Esophagus muscularis mucosa (tissue), 4 donors: Measurements from ENCODE around the gene DIP2A. TPM values are rescaled to one million over a fixed set of nuclear protein-coding genes. Genes with fewer than 3 reads are reported as not detected.

Experiments
- DNase-seq: peaks from one replicate; pipeline ENCODE4 v3.0.0-alpha.2; 2017; ENCODE audit errors: extremely low spot score
- H3K27ac ChIP-seq, 4 donors: fragments of 200-600 bp; sonication (generic); replicated peaks in 1 of 4; 1 replicate in 3 of 4; 2 replicates in 1 of 4; pipeline ENCODE4 v1.5.1; 2016 to 2019; ENCODE audit warnings: mild to moderate bottlenecking in 1 of 4
- H3K27me3 ChIP-seq, 4 donors: fragments of 200-600 bp; sonication (generic); one replicate each; pipeline versions ENCODE4 v1.5.1 to v1.6.0; 2016 to 2019
- H3K36me3 ChIP-seq, 4 donors: fragments of 200-600 bp; sonication (generic); one replicate each; pipeline ENCODE4 v1.5.1; 2016 to 2019
- H3K4me1 ChIP-seq, 4 donors: fragments of 200-600 bp; sonication (generic); one replicate each; pipeline ENCODE4 v1.5.1; 2016 to 2019
- H3K4me3 ChIP-seq, 4 donors: fragments of 200-600 bp; sonication (generic); 1 replicate in 2 of 4; 2 replicates in 2 of 4; pipeline ENCODE4 v1.5.1; 2016 to 2019; ENCODE audit warnings: mild to moderate bottlenecking in 4 of 4, moderate library complexity in 1 of 4
- H3K9me3 ChIP-seq, 4 donors: fragments of 200-600 bp; sonication (generic); 1 replicate in 3 of 4; 2 replicates in 1 of 4; pipeline ENCODE4 v1.5.1; 2016 to 2019
- CTCF ChIP-seq, 3 experiments: fragments of 200-600 bp in 2 of 3; fragments of 450-650 bp in 1 of 3; sonication (generic) in 2 of 3; IDR thresholded peaks; one replicate each; pipeline ENCODE4 v1.5.1; 2017 to 2019; ENCODE audit warnings: antibody characterized with exemption in 3 of 3, mild to moderate bottlenecking in 2 of 3, moderate library complexity in 1 of 3
- EP300 ChIP-seq: sonication (generic); formaldehyde crosslinking; IDR thresholded peaks from one replicate; pipeline ENCODE4 v1.6.1; 2017; ENCODE audit warnings: antibody characterized with exemption
- POLR2A ChIP-seq: fragments of 450-650 bp; IDR thresholded peaks from one replicate; pipeline ENCODE4 v1.6.1; 2017; ENCODE audit warnings: antibody characterized with exemption, moderate library complexity, mild to moderate bottlenecking, low read depth
- POLR2AphosphoS5 ChIP-seq, 2 donors: sonication (generic); formaldehyde crosslinking; IDR thresholded peaks; one replicate each; pipeline ENCODE4 v1.6.1; 2017; ENCODE audit warnings: antibody characterized with exemption in 2 of 2
- WGBS: methylation state at CpG from one replicate; pipeline ENCODE4 v1.1.5; 2018; 5-methylcytosine and 5-hydroxymethylcytosine counted together
- intact Hi-C: fragments of 100-400 bp; cut with DNase I; formaldehyde crosslinking; loops from one replicate; pipeline ENCODE4 v1.15.1; 2023
- total RNA-seq, 4 donors: library from RNA; depleted of rRNA; stranded (reverse); fragments of >200 nt; gene quantifications; one replicate each; pipeline versions ENCODE4 v1.1.0 to v1.2.1, GENCODE V29; 2016

DIP2A gene
- total RNA-seq, 4 donors from 2014 or later = 19.2 to 33.4 (median 28.7) TPM

GRCh38 chr21:46418265-46418946 is 40.3 kb upstream of the DIP2A start:
- H3K36me3 ChIP-seq = peaks cover 30 to 90% (median 74%) of the 10 kb centered on the region in 4 donors
- no peak overlapping the region for H3K4me3 ChIP-seq
- H3K4me1 ChIP-seq = no peaks in the 10 kb centered on the region
- H3K27me3 ChIP-seq = no peaks in the 10 kb centered on the region
- no peak for DNase-seq
- intact Hi-C loops = no loop called here
- H3K9me3 ChIP-seq = no peaks in the 10 kb centered on the region
- H3K27ac ChIP-seq = no peak overlapping the region
- WGBS = 94% methylated on average over 17 of the region's 25 CpGs
- no peak for TF ChIP-seq EP300
- TF ChIP-seq CTCF (IDR thresholded peaks at IDR 0.05) = no peak
- TF ChIP-seq POLR2A = no peak
- TF ChIP-seq POLR2AphosphoS5 (IDR thresholded peaks at IDR 0.05) = no peak

DNA sequence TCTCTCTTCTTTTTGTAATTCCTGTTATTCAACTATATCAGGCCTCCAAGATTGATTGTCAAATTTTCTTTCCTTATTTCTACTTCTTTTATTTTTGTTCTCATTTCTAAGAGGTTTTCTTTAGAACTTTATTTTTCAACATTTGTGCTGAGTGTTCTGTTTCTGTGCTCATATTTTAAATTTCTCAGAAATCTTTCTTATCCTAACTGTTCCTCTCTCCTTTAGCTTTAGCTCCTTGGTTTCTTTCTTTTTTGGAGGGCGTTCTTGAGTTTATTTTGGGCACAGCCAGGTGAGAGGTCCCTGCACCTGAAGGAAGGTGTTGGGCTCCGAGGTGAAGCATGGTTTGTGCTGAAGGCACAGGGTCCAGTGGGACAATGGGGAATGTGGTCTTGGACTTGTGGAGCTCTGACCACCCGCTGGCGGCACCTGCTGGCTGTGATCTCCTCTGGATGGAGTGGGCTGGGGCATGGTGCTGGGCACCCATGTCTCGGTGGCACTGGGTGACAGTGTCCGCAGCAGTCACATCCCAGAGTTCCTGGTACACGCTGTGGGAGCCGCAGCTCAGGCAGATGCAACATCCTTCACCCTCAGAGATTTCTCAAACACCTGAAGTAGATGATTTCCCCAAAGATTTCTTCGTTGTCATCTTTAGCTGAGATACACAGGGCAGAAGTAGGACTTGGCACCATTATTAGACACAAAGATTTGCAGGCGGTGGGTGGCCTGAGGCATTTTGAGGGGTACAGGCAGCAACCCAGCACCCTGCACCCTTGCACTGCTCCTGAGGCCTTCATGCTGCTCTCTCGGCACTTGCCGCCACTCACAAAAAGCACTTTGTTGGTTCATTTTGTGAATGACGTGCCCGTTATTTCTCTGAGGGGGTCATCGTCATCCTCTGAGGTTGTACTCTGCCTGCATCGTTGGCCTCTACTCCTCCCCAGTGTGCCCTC is 38.2 kb upstream of the DIP2A start:
- peaks cover 29 to 88% (median 78%) of the 10 kb centered on the region in 4 donors for H3K36me3 ChIP-seq
- H3K27ac ChIP-seq = no peak overlapping the region
- TF ChIP-seq EP300 (no peak), POLR2AphosphoS5 (IDR thresholded peaks at IDR 0.05) (no peak), CTCF (IDR thresholded peaks at IDR 0.05) (no peak), POLR2A (no peak)
- intact Hi-C loops = no loop called here
- DNase-seq = no peak
- 95% methylated on average over 16 of the region's 16 CpGs for WGBS
- no peaks in the 10 kb centered on the region for H3K27me3 ChIP-seq
- no peaks in the 10 kb centered on the region for H3K4me1 ChIP-seq
- no peak overlapping the region for H3K4me3 ChIP-seq
- H3K9me3 ChIP-seq = no peaks in the 10 kb centered on the region

DNA sequence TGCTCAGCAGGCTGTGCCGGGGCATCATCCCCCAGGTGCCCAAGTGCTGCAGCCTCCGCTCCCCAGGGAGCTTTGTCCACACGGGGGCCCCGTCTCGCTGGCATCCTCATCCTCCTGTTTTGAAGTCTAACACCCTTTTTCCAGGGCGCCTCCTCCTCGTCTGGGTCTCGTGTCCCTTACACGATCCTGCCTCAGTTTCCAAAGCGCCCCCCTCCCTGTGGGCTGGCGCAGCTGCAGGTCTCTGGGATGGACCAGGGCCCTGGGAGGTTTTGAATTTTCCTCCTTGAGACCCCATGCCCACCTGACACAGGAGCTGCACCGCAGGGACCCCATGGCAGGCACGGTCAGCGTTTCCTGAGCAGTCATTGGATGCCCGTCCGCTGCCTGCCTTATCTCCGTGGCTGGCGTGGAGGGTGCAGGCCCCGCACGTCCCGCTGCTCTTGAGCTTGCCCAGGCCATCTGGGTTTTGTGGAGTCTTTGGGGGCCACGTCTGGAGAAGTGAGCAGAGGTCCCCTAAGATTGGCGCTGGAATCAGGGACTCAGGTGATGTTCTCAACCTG is 37.4 kb upstream of the DIP2A start:
- no peak overlapping the region for H3K4me3 ChIP-seq
- H3K4me1 ChIP-seq = no peaks in the 10 kb centered on the region
- no peaks in the 10 kb centered on the region for H3K27me3 ChIP-seq
- H3K36me3 ChIP-seq = peaks cover 25 to 88% (median 77%) of the 10 kb centered on the region in 4 donors
- TF ChIP-seq POLR2AphosphoS5 (IDR thresholded peaks at IDR 0.05) (no peak), CTCF (IDR thresholded peaks at IDR 0.05) (no peak), EP300 (no peak), POLR2A (no peak)
- no peaks in the 10 kb centered on the region for H3K9me3 ChIP-seq
- 93% methylated on average over 23 of the region's 23 CpGs for WGBS
- H3K27ac ChIP-seq = no peak overlapping the region
- no peak for DNase-seq
- intact Hi-C loops = no loop called here

DNA sequence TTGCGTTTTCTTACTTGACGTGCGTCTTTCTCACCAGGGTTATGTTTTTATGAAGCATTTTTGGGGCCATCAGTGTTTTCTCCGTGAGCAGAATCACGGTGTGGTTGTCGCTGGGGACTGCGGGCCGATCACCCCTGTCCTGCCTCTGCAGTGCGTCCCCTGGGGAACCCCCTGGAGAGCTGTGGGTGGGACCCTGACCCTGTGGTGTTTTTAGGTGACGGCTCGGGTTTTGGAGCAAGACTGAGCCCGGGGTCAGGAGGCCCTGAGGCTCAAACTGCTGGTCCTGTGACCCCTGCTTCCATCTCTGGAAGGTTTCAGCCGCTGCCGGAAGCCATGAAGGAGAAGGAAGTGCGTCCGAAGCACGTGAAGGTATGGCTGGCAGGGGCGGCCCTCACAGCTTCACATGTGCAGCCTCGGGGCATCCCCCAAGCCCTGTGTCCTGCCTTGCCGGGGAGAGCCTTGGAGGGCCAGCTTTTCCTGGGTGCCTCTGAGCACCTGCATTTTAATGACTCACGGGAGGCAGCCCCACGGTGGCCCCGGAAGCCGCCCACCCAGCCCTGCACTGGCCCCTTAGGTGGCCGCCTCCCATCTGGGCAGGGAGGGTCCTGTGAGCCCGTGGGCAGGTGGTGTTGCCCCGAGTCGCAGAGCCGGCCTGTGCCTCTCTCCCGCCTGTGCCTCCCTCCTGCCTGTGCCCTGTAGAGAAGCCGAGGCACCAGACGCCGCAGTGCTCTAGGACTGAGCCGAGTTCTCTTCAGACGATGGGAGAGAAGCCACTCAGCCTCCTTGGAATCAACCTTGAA is 36.7 kb upstream of the DIP2A start:
- intact Hi-C loops = no loop called here
- TF ChIP-seq POLR2A (no peak), EP300 (no peak), POLR2AphosphoS5 (IDR thresholded peaks at IDR 0.05) (no peak), CTCF (IDR thresholded peaks at IDR 0.05) (no peak)
- Histone ChIP-seq H3K4me1 (no peaks in the 10 kb centered on the region), H3K36me3 (peaks cover 25 to 89% (median 78%) of the 10 kb centered on the region in 4 donors), H3K9me3 (no peaks in the 10 kb centered on the region), H3K27ac (no peak overlapping the region), H3K27me3 (no peaks in the 10 kb centered on the region), H3K4me3 (no peak overlapping the region)
- no peak for DNase-seq
- 93% methylated on average over 19 of the region's 35 CpGs for WGBS
